ENCODE data around the gene CAGE1. TPM values are rescaled to one million over a fixed set of nuclear protein-coding genes. Genes with fewer than 3 reads are reported as not detected.

The CAGE1 gene
- total RNA-seq, 4 donors from 2014 or later, result not detected

GRCh38 chr6:7309050-7309449 is 80.5 kb downstream of the CAGE1 start:
- no peaks in the 10 kb centered on the region for H3K9me3 ChIP-seq
- H3K27ac ChIP-seq, result no peak overlapping the region
- 80 to 89% methylated on average over 5 of the region's 5 CpGs for WGBS, 2 donors
- no peak for DNase-seq (ENCODE audit: low spot score in 2 of 2)
- H3K4me1 ChIP-seq, result peaks cover 0 to 55% (median 15%) of the 10 kb centered on the region in 4 donors
- no peak overlapping the region for H3K4me3 ChIP-seq
- TF ChIP-seq CTCF (IDR thresholded peaks at IDR 0.05) (no peak), POLR2A (IDR thresholded peaks at IDR 0.05) (no peak), EP300 (IDR thresholded peaks at IDR 0.05) (no peak)
- H3K27me3 ChIP-seq, result no peaks in the 10 kb centered on the region
- peaks cover 0 to 55% (median 0%) of the 10 kb centered on the region in 3 donors for H3K36me3 ChIP-seq

GRCh38 chr6:7307533-7307932 is 82.0 kb downstream of the CAGE1 start:
- Histone ChIP-seq H3K4me1 (peaks cover 0 to 48% (median 15%) of the 10 kb centered on the region in 4 donors), H3K36me3 (peaks cover 0 to 70% (median 2%) of the 10 kb centered on the region in 3 donors), H3K27me3 (no peaks in the 10 kb centered on the region), H3K4me3 (no peak overlapping the region), H3K9me3 (no peaks in the 10 kb centered on the region), H3K27ac (no peak overlapping the region)
- no peak for TF ChIP-seq EP300 (IDR thresholded peaks at IDR 0.05)
- DNase-seq (ENCODE audit: low spot score in 2 of 2), result no peak
- 95 to 99% methylated on average over 5 of the region's 5 CpGs for WGBS, 2 donors

- WGBS, 2 donors, result 67 to 70% methylated on average over 1 of the region's 1 CpG
- H3K4me3 ChIP-seq, result no peak overlapping the region
- peaks cover 0 to 98% (median 20%) of the 10 kb centered on the region in 3 donors for H3K36me3 ChIP-seq
Measured at GRCh38 chr6:7304821-7305220, 84.7 kb downstream of the CAGE1 start.

GRCh38 chr6:7301702-7302101 is 87.8 kb downstream of the CAGE1 start:
- H3K27ac ChIP-seq, result no peak overlapping the region
- DNase-seq (ENCODE audit: low spot score in 2 of 2), result no peak
- no peaks in the 10 kb centered on the region for H3K27me3 ChIP-seq
- H3K4me1 ChIP-seq, result peaks cover 0 to 2% (median 0%) of the 10 kb centered on the region in 4 donors
- 85% methylated on average over 7 of the region's 7 CpGs for WGBS, 2 donors
- H3K4me3 ChIP-seq, result no peak overlapping the region
- no peaks in the 10 kb centered on the region for H3K9me3 ChIP-seq
- no peak for TF ChIP-seq POLR2A (IDR thresholded peaks at IDR 0.05)
- TF ChIP-seq EP300 (IDR thresholded peaks at IDR 0.05), result no peak
- no peak for TF ChIP-seq CTCF (IDR thresholded peaks at IDR 0.05)
- H3K36me3 ChIP-seq, result peaks cover 2 to 97% (median 32%) of the 10 kb centered on the region in 3 donors

More at GRCh38 chr6:7304821-7305220, 84.7 kb downstream of the CAGE1 start:
- no peak overlapping the region for H3K27ac ChIP-seq
- H3K4me1 ChIP-seq, result peaks cover 0 to 23% (median 2%) of the 10 kb centered on the region in 4 donors
- no peaks in the 10 kb centered on the region for H3K9me3 ChIP-seq
- TF ChIP-seq CTCF (IDR thresholded peaks at IDR 0.05), result no peak
- no peak for TF ChIP-seq POLR2A (IDR thresholded peaks at IDR 0.05)
- TF ChIP-seq EP300 (IDR thresholded peaks at IDR 0.05), result no peak
- no peaks in the 10 kb centered on the region for H3K27me3 ChIP-seq
- no peak for DNase-seq (ENCODE audit: low spot score in 2 of 2)

GRCh38 chr6:7300926-7301325 is 88.6 kb downstream of the CAGE1 start:
- Histone ChIP-seq H3K27me3 (no peaks in the 10 kb centered on the region), H3K4me1 (peaks cover 0 to 2% (median 0%) of the 10 kb centered on the region in 4 donors), H3K9me3 (no peaks in the 10 kb centered on the region), H3K36me3 (peaks cover 2 to 93% (median 32%) of the 10 kb centered on the region in 3 donors), H3K4me3 (no peak overlapping the region), H3K27ac (no peak overlapping the region)
- TF ChIP-seq EP300 (IDR thresholded peaks at IDR 0.05), result no peak
- no peak for TF ChIP-seq POLR2A (IDR thresholded peaks at IDR 0.05)
- no peak for TF ChIP-seq CTCF (IDR thresholded peaks at IDR 0.05)
- WGBS, 2 donors, result 89% methylated on average over 5 of the region's 5 CpGs
- DNase-seq (ENCODE audit: low spot score in 2 of 2), result no peak

GRCh38 chr6:7298113-7298512 is 91.4 kb downstream of the CAGE1 start:
- WGBS, 2 donors, result 90 to 91% methylated on average over 1 of the region's 1 CpG

More at GRCh38 chr6:7298113-7298512, 91.4 kb downstream of the CAGE1 start:
- H3K36me3 ChIP-seq, result peaks cover 2 to 92% (median 32%) of the 10 kb centered on the region in 3 donors
- H3K27ac ChIP-seq, result no peak overlapping the region
- TF ChIP-seq POLR2A (IDR thresholded peaks at IDR 0.05), result no peak
- no peak for TF ChIP-seq EP300 (IDR thresholded peaks at IDR 0.05)
- no peak for TF ChIP-seq CTCF (IDR thresholded peaks at IDR 0.05)
- no peaks in the 10 kb centered on the region for H3K27me3 ChIP-seq
- no peaks in the 10 kb centered on the region for H3K4me1 ChIP-seq
- DNase-seq (ENCODE audit: low spot score in 2 of 2), result no peak
- H3K9me3 ChIP-seq, result no peaks in the 10 kb centered on the region
- H3K4me3 ChIP-seq, result no peak overlapping the region

Data from tibial nerve (tissue), 4 donors.